Measurements from ENCODE around the gene PDE9A. TPM values are rescaled to one million over a fixed set of nuclear protein-coding genes. Genes with fewer than 3 reads are reported as not detected.
A peak's percentile ranks its signal among the peaks of the same experiment; 100 is the strongest.

Gene PDE9A
- total RNA-seq, 2 experiments from 2014 or later, result 7.5 to 8.6 TPM

GRCh38 chr21:42724226-42724920 is 71.0 kb downstream of the PDE9A start:
- Mint-ChIP-seq H3K9me3 (peaks cover 5% of the 10 kb centered on the region), H3K4me1 (ENCODE audit: low read depth) (peaks cover 2% of the 10 kb centered on the region), H3K4me3 (no peak overlapping the region), H3K27ac (no peak overlapping the region), H3K36me3 (no peaks in the 10 kb centered on the region), H3K27me3 (no peaks in the 10 kb centered on the region)
- ChIA-PET CTCF (no interaction called here), POLR2A (no interaction called here)
- intact Hi-C loops (cut with micrococcal nuclease), result no loop called here
- DNase-seq, result no peak

GRCh38 chr21:42725416-42725930 is 72.1 kb downstream of the PDE9A start:
- ChIA-PET CTCF (no interaction called here), POLR2A (no interaction called here)
- Mint-ChIP-seq H3K4me1 (ENCODE audit: low read depth) (peaks cover 2% of the 10 kb centered on the region), H3K36me3 (no peaks in the 10 kb centered on the region), H3K27ac (no peak overlapping the region), H3K9me3 (peaks cover 6% of the 10 kb centered on the region), H3K27me3 (no peaks in the 10 kb centered on the region), H3K4me3 (no peak overlapping the region)
- DNase-seq, result no peak
- intact Hi-C loops (cut with micrococcal nuclease), result no loop called here

GRCh38 chr21:42731264-42732032 is 78.0 kb downstream of the PDE9A start:
- intact Hi-C loops (cut with micrococcal nuclease), result no loop called here
- no peak for DNase-seq
- Mint-ChIP-seq H3K27ac (no peak overlapping the region), H3K36me3 (no peaks in the 10 kb centered on the region), H3K4me3 (no peak overlapping the region), H3K9me3 (peaks cover 6% of the 10 kb centered on the region), H3K27me3 (no peaks in the 10 kb centered on the region), H3K4me1 (ENCODE audit: low read depth) (peaks cover 6% of the 10 kb centered on the region)
- ChIA-PET POLR2A (no interaction called here), CTCF (no interaction called here)

- Mint-ChIP-seq H3K27me3 (no peaks in the 10 kb centered on the region), H3K9me3 (peaks cover 6% of the 10 kb centered on the region), H3K4me1 (ENCODE audit: low read depth) (peaks cover 6% of the 10 kb centered on the region), H3K4me3 (no peak overlapping the region), H3K36me3 (no peaks in the 10 kb centered on the region), H3K27ac (no peak overlapping the region)
- ChIA-PET POLR2A (no interaction called here), CTCF (no interaction called here)
- intact Hi-C loops (cut with micrococcal nuclease), result no loop called here
- no peak for DNase-seq
Observed at GRCh38 chr21:42732033-42732410, 78.6 kb downstream of the PDE9A start.

GRCh38 chr21:42733037-42733627 is 79.7 kb downstream of the PDE9A start:
- H3K27me3 Mint-ChIP-seq, result no peaks in the 10 kb centered on the region
- H3K27ac Mint-ChIP-seq, result no peak overlapping the region
- CTCF ChIA-PET, result no interaction called here
- peaks cover 17% of the 10 kb centered on the region for H3K4me1 Mint-ChIP-seq (ENCODE audit: low read depth)
- POLR2A ChIA-PET, result no interaction called here
- peaks cover 6% of the 10 kb centered on the region for H3K9me3 Mint-ChIP-seq
- H3K36me3 Mint-ChIP-seq, result no peaks in the 10 kb centered on the region
- DNase-seq, result no peak
- no peak overlapping the region for H3K4me3 Mint-ChIP-seq
- intact Hi-C loops (cut with micrococcal nuclease), result no loop called here

- ChIA-PET CTCF (no interaction called here), POLR2A (no interaction called here)
Observed at GRCh38 chr21:42733874-42734273, 80.5 kb downstream of the PDE9A start.

GRCh38 chr21:42734323-42734971 is 81.0 kb downstream of the PDE9A start:
- Mint-ChIP-seq H3K36me3 (no peaks in the 10 kb centered on the region), H3K27me3 (no peaks in the 10 kb centered on the region), H3K9me3 (peaks cover under 1% of the 10 kb centered on the region), H3K27ac (no peak overlapping the region), H3K4me1 (ENCODE audit: low read depth) (peaks cover 22% of the 10 kb centered on the region), H3K4me3 (no peak overlapping the region)
- POLR2A ChIA-PET, result no interaction called here
- intact Hi-C loops (cut with micrococcal nuclease), result no loop called here
- CTCF ChIA-PET, result no interaction called here
- DNase-seq, result no peak

More at GRCh38 chr21:42733874-42734273, 80.5 kb downstream of the PDE9A start:
- H3K9me3 Mint-ChIP-seq, result peaks cover 6% of the 10 kb centered on the region
- H3K4me1 Mint-ChIP-seq (ENCODE audit: low read depth), result peaks cover 22% of the 10 kb centered on the region
- intact Hi-C loops (cut with micrococcal nuclease), result no loop called here
- no peaks in the 10 kb centered on the region for H3K36me3 Mint-ChIP-seq
- H3K27me3 Mint-ChIP-seq, result no peaks in the 10 kb centered on the region
- no peak for DNase-seq
- H3K4me3 Mint-ChIP-seq, result no peak overlapping the region
- H3K27ac Mint-ChIP-seq, result no peak overlapping the region

GRCh38 chr21:42735061-42735460 is 81.6 kb downstream of the PDE9A start:
- ChIA-PET POLR2A (no interaction called here), CTCF (no interaction called here)
- Mint-ChIP-seq H3K9me3 (no peaks in the 10 kb centered on the region), H3K4me1 (ENCODE audit: low read depth) (peaks cover 22% of the 10 kb centered on the region), H3K27me3 (no peaks in the 10 kb centered on the region), H3K4me3 (no peak overlapping the region), H3K36me3 (no peaks in the 10 kb centered on the region), H3K27ac (no peak overlapping the region)
- intact Hi-C loops (cut with micrococcal nuclease), result no loop called here
- DNase-seq, result no peak

GRCh38 chr21:42735944-42736343 is 82.5 kb downstream of the PDE9A start:
- Mint-ChIP-seq H3K4me3 (no peak overlapping the region), H3K36me3 (no peaks in the 10 kb centered on the region), H3K9me3 (no peaks in the 10 kb centered on the region), H3K4me1 (ENCODE audit: low read depth) (peaks cover 22% of the 10 kb centered on the region), H3K27me3 (no peaks in the 10 kb centered on the region), H3K27ac (no peak overlapping the region)
- CTCF ChIA-PET, result no interaction called here
- intact Hi-C loops (cut with micrococcal nuclease), result no loop called here
- POLR2A ChIA-PET, result no interaction called here
- no peak for DNase-seq

- H3K9me3 Mint-ChIP-seq, result no peaks in the 10 kb centered on the region
- H3K4me3 Mint-ChIP-seq, result no peak overlapping the region
- peaks cover 22% of the 10 kb centered on the region for H3K4me1 Mint-ChIP-seq (ENCODE audit: low read depth)
- ChIA-PET POLR2A (no interaction called here), CTCF (no interaction called here)
- no peaks in the 10 kb centered on the region for H3K36me3 Mint-ChIP-seq
- no peaks in the 10 kb centered on the region for H3K27me3 Mint-ChIP-seq
- intact Hi-C loops (cut with micrococcal nuclease), result no loop called here
- no peak for DNase-seq
- H3K27ac Mint-ChIP-seq, result no peak overlapping the region
Observed at GRCh38 chr21:42736646-42737350, 83.4 kb downstream of the PDE9A start.

- ChIA-PET POLR2A (no interaction called here), CTCF (no interaction called here)
- H3K4me3 Mint-ChIP-seq, result no peak overlapping the region
- H3K9me3 Mint-ChIP-seq, result no peaks in the 10 kb centered on the region
- DNase-seq, result peak; percentile 12
- intact Hi-C loops (cut with micrococcal nuclease), result no loop called here
- H3K36me3 Mint-ChIP-seq, result no peaks in the 10 kb centered on the region
- peak overlapping the region; percentile 86 for H3K27ac Mint-ChIP-seq
- H3K27me3 Mint-ChIP-seq, result no peaks in the 10 kb centered on the region
- peaks cover 22% of the 10 kb centered on the region for H3K4me1 Mint-ChIP-seq (ENCODE audit: low read depth)
Observed at GRCh38 chr21:42737951-42738590, 84.7 kb downstream of the PDE9A start.

All from activated CD4-positive, alpha-beta memory T cell treated with anti-CD3 and anti-CD28 coated beads for 36 hours (primary cell).